ENCODE data around the gene ALOX15.
"Not testable (repeated sequence)": the region's sequence is repeated elsewhere in the genome, so short reads cannot be mapped to it uniquely, and the experiment has no call there.

ALOX15 gene

GRCh38 chr17:4593021-4593421 is 48.5 kb downstream of the ALOX15 start:
- no peak for DNase-seq

GRCh38 chr17:4592240-4593005 is 49.1 kb downstream of the ALOX15 start:
- no peak for DNase-seq

- no peak for DNase-seq
These were observed 49.9 kb downstream of the ALOX15 start for GRCh38 chr17:4591529-4591928.

- DNase-seq = no peak
These were observed 50.5 kb downstream of the ALOX15 start for GRCh38 chr17:4590981-4591453.

- DNase-seq = not testable (repeated sequence)
These were observed 51.4 kb downstream of the ALOX15 start for GRCh38 chr17:4590042-4590441.

- no peak for DNase-seq
These were observed 52.4 kb downstream of the ALOX15 start for GRCh38 chr17:4588898-4589625.

- DNase-seq = no peak
These were observed 53.1 kb downstream of the ALOX15 start for GRCh38 chr17:4588391-4588790.

GRCh38 chr17:4587803-4588202 is 53.7 kb downstream of the ALOX15 start:
- DNase-seq = no peak

- DNase-seq = no peak
These were observed 54.3 kb downstream of the ALOX15 start for GRCh38 chr17:4587195-4587594.

- no peak for DNase-seq
These were observed 55.4 kb downstream of the ALOX15 start for GRCh38 chr17:4586043-4586442.

- DNase-seq = no peak
These were observed 55.9 kb downstream of the ALOX15 start for GRCh38 chr17:4585638-4585994.

- no peak for DNase-seq
These were observed 56.4 kb downstream of the ALOX15 start for GRCh38 chr17:4584917-4585637.

- DNase-seq = no peak
These were observed 57.2 kb downstream of the ALOX15 start, which contains the start of gene SMTNL2 for GRCh38 chr17:4584101-4584916. SMTNL2 (plus strand) TSS chr17:4584529; CDS start chr17:4584606, 77 bp downstream.

GRCh38 chr17:4583782-4584100 is 57.7 kb downstream of the ALOX15 start:
- DNase-seq = no peak

GRCh38 chr17:4583206-4583605 is 58.3 kb downstream of the ALOX15 start:
- no peak for DNase-seq

GRCh38 chr17:4582691-4583090 is 58.8 kb downstream of the ALOX15 start:
- DNase-seq = no peak

- DNase-seq = no peak
These were observed 59.4 kb downstream of the ALOX15 start for GRCh38 chr17:4582101-4582501.
